HG03469 (cell line): ENCODE measurements around the gene ZEB1.
"Not testable (repeated sequence)": the region's sequence is repeated elsewhere in the genome, so short reads cannot be mapped to it uniquely, and the experiment has no call there.

ENCODE experiments used
- ATAC-seq: cut with Tn5 transposase; IDR thresholded peaks from one replicate; pipeline ENCODE4 v1.9.1; 2021; ENCODE audit warnings: mild to moderate bottlenecking, moderate library complexity, moderate number of reproducible peaks; ENCODE audit not compliant: unreplicated experiment

The ZEB1 gene

DNA sequence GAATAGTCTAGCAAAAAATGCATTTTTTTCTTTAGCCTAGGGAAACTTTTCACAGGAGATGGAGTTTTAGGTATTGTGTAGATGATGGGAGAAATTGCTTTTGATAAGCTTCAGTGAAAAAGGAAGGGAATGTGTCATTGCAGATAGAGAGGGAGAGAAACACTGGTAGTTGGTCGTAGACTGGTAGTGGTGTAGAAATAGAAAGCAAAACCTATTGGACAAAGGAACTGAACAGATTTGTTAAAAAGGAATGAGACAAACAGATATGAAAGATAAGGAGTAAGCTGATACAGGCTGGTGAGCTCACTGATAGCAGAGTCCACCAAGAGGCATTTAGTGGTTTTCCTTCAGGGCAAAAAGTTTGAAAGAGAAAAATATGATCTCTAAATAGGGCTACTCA, 94.3 kb downstream of the ZEB1 start:
- no peak for ATAC-seq

DNA sequence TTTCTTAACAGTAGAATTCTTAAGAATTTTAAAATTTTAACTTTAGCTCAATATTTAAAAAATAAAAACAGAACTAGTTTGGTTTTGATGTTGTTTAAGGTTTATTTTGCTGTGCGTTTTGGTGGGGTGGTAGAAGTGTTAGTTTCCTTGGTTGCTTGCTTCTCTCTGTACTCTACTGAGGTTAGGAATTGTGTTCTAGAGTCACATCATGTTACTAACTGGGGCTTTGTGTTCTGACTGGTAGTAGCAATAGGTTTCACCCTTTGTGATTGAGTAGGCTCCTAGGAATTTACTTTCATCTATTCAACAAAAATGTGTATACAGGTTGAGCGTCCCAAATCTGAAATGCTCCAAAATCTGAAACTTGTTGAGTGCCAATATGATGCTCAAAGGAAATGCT, 99.5 kb downstream of the ZEB1 start:
- ATAC-seq = no peak

DNA sequence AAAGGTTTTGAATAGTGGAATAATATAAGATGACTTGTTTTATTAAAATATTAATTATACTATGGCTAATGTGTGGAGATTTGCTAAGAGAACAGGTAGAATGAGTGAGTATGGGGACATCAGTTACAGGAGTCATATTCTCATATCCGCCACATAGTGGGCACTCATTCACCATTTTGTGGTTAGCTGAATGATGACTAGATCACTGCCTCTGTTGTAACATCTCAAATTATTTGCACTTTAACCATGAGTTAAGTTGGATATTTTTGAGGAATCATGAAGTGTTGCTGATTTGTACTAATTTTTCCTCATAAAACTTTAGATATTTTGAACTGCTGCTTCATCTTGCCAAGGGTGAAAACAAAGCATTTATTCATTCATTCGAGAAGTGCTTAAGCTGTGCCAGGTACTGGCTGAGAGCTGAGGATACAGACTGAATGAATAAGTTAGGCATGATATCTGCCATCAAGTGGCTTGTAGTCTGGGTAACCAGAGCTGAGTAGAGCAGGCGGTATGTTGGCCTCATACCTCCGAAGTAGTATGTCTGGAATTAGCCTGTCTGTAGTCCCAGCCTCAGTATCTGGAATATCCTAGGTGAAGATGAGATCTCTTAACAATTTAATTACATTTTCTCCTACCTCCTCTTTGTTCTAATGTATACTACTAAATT, 100.5 kb downstream of the ZEB1 start:
- no peak for ATAC-seq

DNA sequence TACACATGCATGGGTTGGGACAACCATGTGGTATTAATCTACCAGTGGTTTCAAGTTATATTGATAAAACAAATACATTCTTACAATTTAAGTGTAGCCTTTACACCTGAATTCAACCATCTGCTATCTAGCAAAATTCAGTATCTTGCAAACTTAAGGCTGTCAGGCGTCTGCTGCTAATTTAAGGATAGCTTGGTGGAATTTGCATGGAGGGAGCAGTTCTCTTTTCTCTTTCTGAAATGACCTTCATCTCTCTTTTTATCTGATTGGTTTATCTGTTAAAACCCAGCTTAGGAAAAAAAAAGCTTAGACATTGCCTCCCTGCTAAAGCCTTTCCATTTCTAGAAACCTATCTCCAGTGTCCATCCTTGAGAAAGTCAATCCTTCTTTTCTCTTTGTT, 102.3 kb downstream of the ZEB1 start:
- ATAC-seq = no peak

DNA sequence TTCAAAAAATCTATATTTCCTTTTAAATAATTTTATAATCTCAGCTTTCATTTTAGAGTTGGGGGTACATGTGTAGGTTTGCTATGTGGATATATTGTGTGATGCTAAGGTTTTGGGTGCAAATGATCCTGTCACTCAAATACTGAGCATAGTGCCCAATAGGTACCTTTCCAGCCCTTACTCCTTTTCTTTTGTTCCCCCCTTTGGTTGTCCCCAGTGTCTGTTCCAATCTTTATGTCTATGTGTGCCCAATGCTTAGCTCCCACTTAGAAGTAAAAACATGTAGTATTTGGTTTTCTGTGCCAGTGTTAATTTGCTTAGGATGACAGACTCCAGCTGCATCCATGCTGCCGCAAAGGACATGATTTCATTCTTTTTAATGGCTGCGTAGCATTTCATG, 103.6 kb downstream of the ZEB1 start:
- no peak for ATAC-seq

DNA sequence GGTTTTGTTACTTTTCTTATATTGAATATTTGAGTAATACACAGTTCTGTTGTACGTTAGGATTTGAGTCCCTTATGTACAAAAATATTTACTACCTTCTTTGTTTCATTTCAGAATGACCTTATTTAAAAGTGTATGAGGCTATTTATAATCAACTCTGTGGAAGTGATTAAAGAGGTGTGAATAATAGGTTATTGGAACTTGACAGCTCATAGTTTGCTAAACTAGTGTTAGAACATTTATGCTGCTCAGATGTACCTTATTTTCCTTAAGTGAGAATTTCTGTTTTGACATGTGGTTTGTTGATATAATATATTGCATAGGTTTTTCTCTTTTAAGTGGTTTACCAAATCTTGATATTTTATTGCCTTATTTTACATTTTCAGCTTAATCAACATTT, 105.5 kb downstream of the ZEB1 start:
- ATAC-seq = no peak

DNA sequence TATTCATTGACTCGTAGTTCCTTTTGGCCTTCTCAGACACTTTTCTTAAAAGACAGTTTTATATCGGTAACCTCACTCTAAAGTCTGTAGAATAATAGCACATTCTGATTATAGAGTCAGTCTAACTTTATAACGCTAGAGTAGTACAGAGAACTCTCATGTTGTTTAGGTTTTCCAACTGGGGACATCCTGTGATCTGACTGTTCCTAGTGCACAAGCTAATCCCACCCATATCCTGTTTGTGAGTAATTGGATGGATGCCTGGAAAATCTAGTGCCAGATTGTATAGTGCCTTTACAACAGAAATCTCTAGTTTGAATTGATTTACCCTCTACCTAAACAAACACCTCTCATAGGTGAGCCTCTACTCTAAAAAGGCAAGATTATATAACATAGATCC, 107.4 kb downstream of the ZEB1 start:
- ATAC-seq = no peak

DNA sequence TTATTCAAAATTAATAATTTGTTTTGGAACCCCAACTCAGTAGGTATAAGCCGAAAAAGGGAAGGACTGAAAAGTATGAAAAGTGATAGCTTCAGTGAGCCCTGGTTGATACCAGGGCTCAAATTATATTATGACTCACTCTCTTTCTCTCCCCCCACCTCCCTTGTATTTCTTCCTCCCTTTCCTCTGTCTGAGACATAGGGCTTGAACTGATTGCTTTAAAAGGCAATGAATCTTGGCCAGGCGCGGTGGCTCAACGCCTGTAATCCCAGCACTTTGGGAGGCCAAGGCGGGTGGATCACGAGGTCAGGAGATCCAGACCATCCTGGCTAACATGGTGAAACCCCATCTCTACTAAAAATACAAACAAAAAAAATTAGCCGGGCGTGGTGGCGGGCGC, 108.3 kb downstream of the ZEB1 start:
- not testable (repeated sequence) for ATAC-seq

DNA sequence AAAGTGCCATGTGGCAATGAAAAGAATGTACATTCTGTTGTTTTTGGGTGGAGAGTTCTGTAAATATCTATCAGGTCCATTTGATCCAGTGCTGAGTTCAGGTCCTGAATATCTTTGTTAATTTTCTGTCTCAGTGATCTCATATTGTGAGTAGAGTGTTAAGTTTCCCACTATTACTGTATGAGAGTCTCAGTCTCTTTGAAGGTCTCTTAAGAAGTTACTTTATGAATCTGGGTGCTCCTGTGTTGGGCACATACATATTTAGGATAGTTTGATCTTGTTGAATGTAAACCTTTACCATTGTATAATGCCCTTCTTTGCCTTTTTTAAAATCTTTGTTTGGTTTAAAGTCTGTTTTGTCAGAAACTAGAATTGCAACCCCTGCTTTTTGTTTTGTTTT, 109.5 kb downstream of the ZEB1 start:
- ATAC-seq = not testable (repeated sequence)

DNA sequence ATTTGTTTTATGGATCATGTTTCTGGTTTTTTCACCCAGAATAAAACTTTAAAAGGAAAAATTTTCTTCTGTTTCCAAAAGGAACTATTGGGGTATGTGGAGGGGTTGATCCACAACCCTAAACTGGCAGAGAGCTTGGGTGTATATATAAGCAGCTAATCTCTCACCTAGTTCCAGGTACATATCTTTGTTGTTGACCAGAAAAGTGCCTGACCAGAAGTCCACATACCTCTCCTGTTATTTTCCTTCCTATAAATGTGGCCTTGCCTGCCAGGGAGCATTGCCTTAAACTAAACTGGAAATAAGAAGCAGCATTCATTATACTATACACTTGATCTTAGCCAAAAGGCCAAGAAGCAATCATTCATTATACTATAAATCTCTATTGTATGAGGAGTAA, 112.0 kb downstream of the ZEB1 start:
- no peak for ATAC-seq

DNA sequence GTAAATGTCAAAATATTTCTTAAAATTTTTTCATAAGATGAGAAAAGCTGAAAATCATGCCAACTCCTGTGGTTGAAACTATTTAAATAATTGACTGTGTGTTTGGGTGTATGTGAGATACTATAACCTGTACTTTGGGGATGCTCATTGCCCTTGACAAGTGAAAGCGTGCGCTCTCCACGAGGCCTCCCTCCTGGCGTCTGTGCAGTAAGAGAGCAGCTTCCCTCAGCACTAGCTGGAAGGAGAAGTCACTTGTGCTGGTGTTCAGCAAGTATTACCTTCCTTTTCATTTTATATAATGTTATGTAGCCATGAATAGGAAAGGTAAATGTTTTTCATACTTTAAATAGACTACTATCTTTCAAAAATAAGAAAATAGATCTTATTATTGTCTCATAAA, 118.9 kb downstream of the ZEB1 start:
- ATAC-seq = no peak

DNA sequence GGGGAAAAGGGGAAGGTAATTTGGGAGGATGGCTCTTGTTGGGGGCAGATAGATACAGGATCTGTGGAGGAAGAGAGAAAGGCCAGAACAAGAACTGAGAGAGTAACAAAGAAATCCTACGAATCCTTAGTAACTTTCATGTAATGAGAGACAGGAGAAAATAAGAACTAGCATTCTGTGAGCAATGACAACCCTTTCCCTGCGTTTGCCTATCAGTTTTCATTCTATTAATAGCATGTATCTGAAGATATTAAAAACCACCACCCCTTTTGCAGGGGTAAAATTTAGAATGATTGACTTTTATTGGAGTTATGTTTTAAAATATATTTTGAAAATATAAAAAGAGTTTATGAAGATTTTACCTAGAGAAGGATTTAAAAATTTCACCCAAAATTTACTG, 132.8 kb downstream of the ZEB1 start:
- ATAC-seq = no peak

DNA sequence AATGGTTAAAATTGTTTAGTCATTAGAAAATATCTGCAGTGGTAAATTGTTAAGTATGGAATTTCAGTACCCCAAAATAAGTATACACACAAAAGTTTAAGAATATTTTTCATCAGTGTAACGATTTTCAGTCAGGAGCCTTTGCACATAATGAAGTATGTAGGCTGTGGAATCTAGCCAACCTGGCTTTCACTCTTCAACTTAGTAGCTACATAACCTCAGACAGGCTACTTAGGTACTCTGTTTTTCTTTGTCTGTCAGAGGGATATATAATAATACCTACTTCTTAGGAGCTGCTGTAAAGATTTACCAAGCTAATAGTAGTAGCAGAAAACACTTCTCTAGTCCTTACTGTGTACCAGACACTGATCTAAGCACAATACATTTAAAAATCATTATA, 137.5 kb downstream of the ZEB1 start:
- no peak for ATAC-seq

DNA sequence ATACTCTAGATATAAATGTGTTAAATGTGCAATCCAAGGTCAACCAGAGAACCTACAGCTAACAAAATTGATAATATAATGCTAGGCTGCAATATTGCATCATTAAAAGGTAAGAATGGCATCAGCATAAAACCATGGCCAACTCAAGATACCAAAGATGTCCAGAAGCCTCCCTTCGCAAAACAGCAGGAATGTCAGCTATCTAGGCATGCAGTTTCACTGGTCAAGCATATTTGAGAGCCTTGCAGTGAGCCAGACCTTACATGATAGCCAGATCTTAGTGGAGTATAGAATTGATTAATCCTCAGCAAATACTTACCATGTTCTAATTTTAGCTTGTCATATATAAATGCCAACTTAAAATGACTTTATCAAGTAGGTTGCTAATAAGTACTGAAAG, 138.8 kb downstream of the ZEB1 start:
- no peak for ATAC-seq

DNA sequence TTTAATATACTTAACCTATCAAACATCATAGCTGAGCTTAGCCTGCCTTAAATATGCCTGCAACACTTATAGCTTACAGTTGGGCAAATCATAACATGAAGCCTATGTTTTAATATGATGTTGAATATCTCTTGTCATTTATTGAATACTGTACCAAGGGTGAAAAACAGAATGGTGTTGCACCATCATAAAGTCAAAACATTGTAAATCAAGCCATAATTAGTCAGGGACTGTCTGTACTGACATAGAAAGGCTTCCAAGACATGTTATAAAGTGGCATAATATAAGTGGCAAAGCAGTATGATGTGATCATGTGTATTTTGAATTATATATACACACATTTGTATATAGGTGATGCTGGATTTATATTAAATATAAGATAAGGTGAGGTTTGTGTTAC, 140.0 kb downstream of the ZEB1 start:
- ATAC-seq = no peak

DNA sequence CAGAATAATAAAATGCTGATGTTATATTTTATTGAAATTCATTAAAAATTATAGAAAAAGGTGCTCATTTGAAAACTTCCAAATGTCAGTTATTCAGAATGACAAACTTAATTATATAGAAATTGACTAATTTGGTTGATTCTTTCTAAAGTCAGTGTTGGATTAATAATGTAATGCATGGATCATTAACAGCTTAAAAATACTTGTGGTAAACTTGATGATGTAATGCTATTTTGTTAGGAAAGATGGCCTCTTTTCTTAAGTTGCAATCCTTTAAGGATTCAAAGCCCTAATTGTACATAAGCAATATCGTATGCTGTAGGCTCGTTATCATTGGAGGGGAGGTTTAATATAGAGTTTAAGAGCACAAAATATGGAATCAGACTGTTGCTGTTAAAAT, 141.2 kb downstream of the ZEB1 start:
- ATAC-seq = no peak

DNA sequence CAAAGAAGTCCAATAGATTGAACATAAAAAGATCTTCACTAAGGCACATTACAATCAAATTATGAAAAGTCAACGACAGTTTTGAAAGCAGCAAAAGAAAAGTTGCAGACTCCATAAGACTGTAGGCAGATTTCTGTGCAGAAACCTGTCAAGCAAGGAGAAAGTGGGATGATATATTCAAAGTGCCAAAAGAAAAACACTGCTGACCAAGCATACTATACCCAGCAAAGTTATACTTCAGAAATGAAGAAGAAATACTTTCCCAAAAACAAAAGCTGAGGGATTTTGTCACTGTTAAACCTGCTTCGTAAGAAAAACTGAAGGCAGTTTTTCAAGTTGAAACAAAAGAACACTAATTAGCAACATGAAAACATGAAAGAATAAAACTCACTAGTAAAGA, 145.5 kb downstream of the ZEB1 start:
- no peak for ATAC-seq

DNA sequence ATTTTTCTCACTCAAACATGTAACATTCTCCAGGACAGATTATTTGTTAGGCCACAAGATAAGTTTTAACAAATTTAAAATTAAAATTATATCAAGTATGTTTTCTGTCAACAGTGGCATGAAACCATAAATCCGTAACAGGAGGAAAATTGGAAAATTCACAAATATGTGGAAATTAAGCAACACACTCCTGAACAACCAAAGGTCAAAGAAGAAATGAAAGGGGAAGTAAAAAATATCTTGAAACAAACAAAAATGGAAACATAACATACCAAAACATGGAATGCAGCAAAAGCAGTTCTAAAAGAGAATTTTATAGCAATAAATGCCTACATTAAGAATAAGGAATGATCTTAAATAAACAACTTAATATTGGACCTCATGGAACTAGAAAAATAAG, 147.3 kb downstream of the ZEB1 start:
- ATAC-seq = no peak

DNA sequence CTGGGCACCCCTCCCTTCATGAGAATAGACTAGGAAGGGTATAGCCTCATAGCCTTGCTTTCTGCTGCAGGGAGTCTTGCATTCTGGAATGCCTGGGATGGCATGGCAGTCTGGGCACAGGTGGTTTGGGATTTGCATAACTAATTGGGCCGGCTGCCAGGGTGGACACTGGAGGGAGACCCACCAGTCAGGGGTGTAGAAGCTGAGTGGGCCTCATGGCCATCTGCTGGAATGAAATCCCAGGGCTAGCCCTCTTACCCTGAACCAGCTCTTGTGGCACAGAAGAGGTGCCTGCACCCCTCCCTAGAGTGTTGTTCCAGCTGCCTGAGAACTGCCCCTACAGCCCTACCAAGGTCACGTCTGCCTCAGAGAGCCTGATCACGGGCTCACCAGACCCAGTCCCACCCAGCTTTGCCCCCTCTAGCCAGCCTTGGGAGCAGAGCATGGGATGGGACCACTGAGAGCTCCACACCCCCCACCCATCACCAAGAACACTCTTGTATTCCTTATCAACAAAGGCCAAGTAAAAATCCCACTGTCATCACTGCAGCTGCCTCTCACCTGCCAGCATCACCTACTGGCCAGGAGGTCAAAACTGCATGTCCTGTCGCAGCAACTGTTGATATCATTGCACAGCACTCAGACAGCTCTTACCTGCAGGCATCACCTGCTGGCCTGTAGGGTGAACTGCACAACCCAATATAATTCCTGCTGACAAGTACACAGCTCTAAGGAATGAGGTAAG, 148.9 kb downstream of the ZEB1 start:
- ATAC-seq = no peak

DNA sequence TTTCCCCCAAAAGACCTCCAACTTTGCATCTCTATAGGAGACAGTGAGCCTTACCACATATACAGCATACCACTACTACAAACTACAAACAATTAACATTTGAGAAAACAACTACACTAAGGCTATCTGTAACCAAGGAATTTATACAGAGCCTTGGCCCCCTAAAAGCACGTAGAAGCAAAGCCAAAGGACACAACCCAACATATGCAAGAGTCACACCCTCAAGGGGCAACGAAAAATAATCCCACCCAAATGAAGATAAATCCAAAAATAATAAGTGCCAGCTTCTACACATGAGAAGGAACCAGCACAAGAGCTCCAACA, 149.5 kb downstream of the ZEB1 start:
- no peak for ATAC-seq

DNA sequence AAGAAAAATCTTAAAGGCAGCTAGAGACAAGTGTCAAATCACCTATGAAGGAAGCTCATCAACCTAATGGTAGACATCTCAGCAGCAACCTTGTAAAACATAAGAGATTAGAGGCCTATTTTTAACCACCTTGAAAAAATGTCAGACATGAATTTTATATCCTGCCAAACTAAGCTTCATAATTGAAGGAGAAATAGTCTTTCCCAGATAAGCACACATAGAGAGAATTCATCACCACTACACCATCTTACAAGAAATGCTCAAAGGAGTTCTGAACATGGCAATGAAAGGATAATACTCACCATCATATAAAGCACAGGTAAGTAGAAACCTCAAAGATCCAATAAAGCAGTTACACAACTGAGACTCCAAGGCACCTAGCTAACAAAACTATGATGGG, 156.5 kb downstream of the ZEB1 start:
- no peak for ATAC-seq

DNA sequence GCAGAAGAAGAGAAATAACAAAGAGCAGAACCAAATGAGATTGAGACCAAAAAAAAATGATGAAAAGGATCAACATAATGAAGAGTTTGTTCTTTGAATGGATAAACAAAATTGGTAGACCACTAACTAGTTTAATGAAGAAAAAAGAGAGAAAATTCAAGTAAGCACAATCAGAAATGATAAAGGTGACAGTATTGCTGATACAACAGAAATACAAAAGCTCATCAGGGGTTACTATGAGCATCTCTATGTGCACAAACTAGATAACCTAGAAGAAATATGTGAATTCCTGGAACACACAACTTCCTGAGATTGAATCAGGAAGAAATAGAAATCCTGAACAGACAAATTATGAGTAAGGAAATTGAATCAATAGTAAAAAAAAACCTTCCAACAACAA, 157.1 kb downstream of the ZEB1 start:
- ATAC-seq = no peak

DNA sequence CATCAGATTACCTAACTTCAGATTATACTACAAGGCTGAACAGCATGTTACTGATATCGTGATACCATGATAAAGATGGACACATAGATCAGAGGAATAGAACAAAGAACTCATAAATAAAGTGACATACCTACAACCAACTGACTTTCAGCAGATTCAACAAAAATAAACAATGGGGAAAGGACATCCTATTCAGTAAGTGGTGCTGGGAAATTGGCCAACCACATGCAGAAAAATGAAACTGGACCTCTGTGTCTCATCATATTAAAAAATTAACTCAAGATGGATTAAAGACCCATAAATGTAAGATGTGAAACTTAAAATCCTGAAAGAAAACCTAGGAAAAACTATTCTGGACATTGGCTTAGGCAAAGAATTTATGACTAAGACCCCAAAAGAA, 158.6 kb downstream of the ZEB1 start:
- ATAC-seq = no peak
